GM12878 (cell line): ENCODE measurements around the gene ME2. TPM values are rescaled to one million over a fixed set of nuclear protein-coding genes. Genes with fewer than 3 reads are reported as not detected.

Experiments used
- ATF3 ChIP-seq: IDR thresholded peaks from 2 replicates; pipeline ENCODE4 v1.6.1; 2011; ENCODE audit warnings: low read depth, mild to moderate bottlenecking, low read length, moderate library complexity, borderline replicate concordance; ENCODE audit errors: extremely low read depth
- BCLAF1 ChIP-seq: fragments of 450-650 bp; IDR thresholded peaks from 2 replicates; pipeline ENCODE4 v1.6.1; 2017; ENCODE audit warnings: antibody characterized with exemption, mild to moderate bottlenecking, moderate library complexity
- DPF2 ChIP-seq: fragments of 450-650 bp; IDR thresholded peaks from 2 replicates; pipeline ENCODE4 v1.6.1; 2017; ENCODE audit warnings: mild to moderate bottlenecking
- EGR1 ChIP-seq, 2 experiments: IDR thresholded peaks; 1 replicate in 1 of 2; 2 replicates in 1 of 2; pipeline ENCODE4 v1.6.1; 2011 to 2012; ENCODE audit warnings: low read depth in 2 of 2, low read length in 2 of 2, borderline replicate concordance in 1 of 2, mild to moderate bottlenecking in 1 of 2, moderate library complexity in 1 of 2
- GATAD2B ChIP-seq: fragments of 450-650 bp; conservative IDR thresholded peaks from 2 replicates; pipeline ENCODE4 v1.6.1; 2017; ENCODE audit warnings: low read depth, mild to moderate bottlenecking, moderate library complexity
- HCFC1 ChIP-seq: fragments of 150-350 bp; IDR thresholded peaks from 2 replicates; pipeline ENCODE4 v1.6.1; 2014; ENCODE audit warnings: low read length
- HDGF ChIP-seq: fragments of 450-650 bp; IDR thresholded peaks from 2 replicates; pipeline ENCODE4 v1.6.1; 2016; ENCODE audit warnings: antibody characterized with exemption
- IRF5 ChIP-seq: fragments of 450-650 bp; IDR thresholded peaks from 2 replicates; pipeline ENCODE4 v1.6.1; 2017; ENCODE audit warnings: borderline replicate concordance
- LARP7 ChIP-seq: fragments of 450-650 bp; IDR thresholded peaks from 2 replicates; pipeline ENCODE4 v1.6.1; 2017; ENCODE audit warnings: mild to moderate bottlenecking
- MAX ChIP-seq: IDR thresholded peaks from 2 replicates; pipeline ENCODE4 v1.6.1; 2012; ENCODE audit warnings: low read depth, low read length, improper control_type of control experiment
- PAX5 ChIP-seq: IDR thresholded peaks from 2 replicates; pipeline ENCODE4 v1.6.1; 2011; ENCODE audit warnings: low read depth, low read length, borderline replicate concordance
- POU2F2 ChIP-seq: IDR thresholded peaks from 3 replicates; pipeline ENCODE4 v1.6.1; 2011; ENCODE audit warnings: low read depth, mild to moderate bottlenecking, low read length, borderline replicate concordance
- RB1 ChIP-seq: fragments of 450-650 bp; formaldehyde crosslinking; IDR thresholded peaks from 2 replicates; pipeline ENCODE4 v1.6.1; 2017; ENCODE audit warnings: mild to moderate bottlenecking, borderline replicate concordance
- RFX5 ChIP-seq: IDR thresholded peaks from 2 replicates; pipeline ENCODE4 v1.6.1; 2011; ENCODE audit warnings: low read depth, low read length, improper control_type of control experiment
- RUNX3 ChIP-seq: IDR thresholded peaks from 2 replicates; pipeline ENCODE4 v1.6.1; 2012; ENCODE audit warnings: low read length, inconsistent platforms
- SUPT20H ChIP-seq: IDR thresholded peaks from 2 replicates; pipeline ENCODE4 v1.6.1; 2011; ENCODE audit warnings: low read depth, mild to moderate bottlenecking, low read length, moderate library complexity, borderline replicate concordance; ENCODE audit not compliant: control insufficient read depth
- TAF1 ChIP-seq: IDR thresholded peaks from 2 replicates; pipeline ENCODE4 v1.6.1; 2011; ENCODE audit warnings: mild to moderate bottlenecking, low read depth, low read length, borderline replicate concordance
- USF1 ChIP-seq: IDR thresholded peaks from 2 replicates; pipeline ENCODE4 v1.6.1; 2011; ENCODE audit warnings: borderline replicate concordance, low read depth, mild to moderate bottlenecking, moderate library complexity, mixed read lengths, low read length; ENCODE audit not compliant: insufficient read depth; ENCODE audit errors: extremely low read length
- YY1 ChIP-seq: IDR thresholded peaks from 2 replicates; pipeline ENCODE4 v1.6.1; 2011; ENCODE audit warnings: low read depth, mild to moderate bottlenecking, low read length
- ZBED1 ChIP-seq: IDR thresholded peaks from 2 replicates; pipeline ENCODE4 v1.6.1; 2016; ENCODE audit warnings: borderline replicate concordance
- polyA plus RNA-seq, 11 experiments: library from polyadenylated mRNA; depleted of rRNA in 4 of 11; unstranded in 6 of 11; stranded (reverse) in 5 of 11; fragments of >200 nt; fragmentation: Nextera tagmentation in 4 of 11; fragmentation: Illumina TruSeq in 1 of 11; extraction: Ambion mirVana in 4 of 11; extraction: Trizol in 1 of 11; gene quantifications; 1 replicate in 1 of 11; 2 replicates in 10 of 11; pipeline versions ENCODE4 v1.2.1 to v1.2.3, GENCODE V29; 2011 to 2016; ENCODE audit warnings: inconsistent platforms in 2 of 11, missing spikeins in 2 of 11, low read depth in 1 of 11
- total RNA-seq, 4 experiments: library from RNA; depleted of rRNA in 3 of 4; stranded (reverse); fragments of >200 nt in 3 of 4; fragmentation: Illumina TruSeq in 1 of 4; extraction: Trizol in 1 of 4; gene quantifications; 2 replicates each; pipeline versions ENCODE4 v1.2.1 to v1.2.3, GENCODE V29; 2013 to 2021

The ME2 gene
- total and polyA plus RNA-seq, 10 of the 15 experiments (the other 5 are each of a cell fraction or from before 2014, with no cell fraction given), result 41.3 to 155 (median 133) TPM

- TF ChIP-seq ATF3 (no peak), GATAD2B (peak; percentile 89; the same call in 1 of the 2 replicates), PAX5 (no peak), DPF2 (peak; percentile 98), MAX (no peak; the same call in 1 of the 2 replicates), POU2F2 (0 out of 3 replicates have a peak, but pooled peaks have one; percentile 15), LARP7 (peak; percentile 89; the same call in 1 of the 2 replicates), EGR1 (IDR thresholded peaks at IDR 0.05; ENCODE audit: borderline replicate concordance in 1 of 2, low read depth in 2 of 2, low read length in 2 of 2) (peak in 1 of 2 experiments; percentile 14; a peak in 1 of 3 replicates), HDGF (peak; percentile 84), YY1 (no peak), USF1 (no peak), RUNX3 (peak; percentile 47; the same call in 1 of the 2 replicates), IRF5 (no peak), BCLAF1 (no peak; the same call in 1 of the 2 replicates), SUPT20H (no peak), RFX5 (no peak), HCFC1 (no peak), RB1 (peak; percentile 59; the same call in 1 of the 2 replicates), TAF1 (peak; percentile 84; the same call in 1 of the 2 replicates), ZBED1 (no peak)
Measured at GRCh38 chr18:50878345-50879301, at the start of gene ME2 (continued).
